Stimulated activated naive CD8-positive, alpha-beta T cell treated with anti-CD3 and anti-CD28 coated beads, Interleukin-15, amount 100 ng/mL, for 72 hours (primary cell): Measurements from ENCODE around the gene PRKAG1.

Experiments used
- ATAC-seq: fragments of 150-1000 bp; cut with Tn5 transposase; 2 replicates; pipeline ENCODE4 v1.10.0; 2021; ENCODE audit warnings: mild to moderate bottlenecking, moderate library complexity
- DNase-seq, 2 donors: peaks; one replicate each; pipeline ENCODE4 v3.0.0; 2021 to 2022
- H3K27ac Mint-ChIP-seq, 2 donors: one replicate each; pipeline ENCODE4 v1.8.0; 2022; ENCODE audit warnings: mild to moderate bottlenecking in 2 of 2, mixed read lengths in 2 of 2, moderate library complexity in 2 of 2
- H3K27me3 Mint-ChIP-seq: one replicate; pipeline ENCODE4 v1.8.0; 2022; ENCODE audit warnings: mixed read lengths
- H3K4me1 Mint-ChIP-seq: one replicate; pipeline ENCODE4 v1.8.0; 2022; ENCODE audit warnings: mild to moderate bottlenecking, mixed read lengths
- H3K4me3 Mint-ChIP-seq, 2 donors: one replicate each; pipeline ENCODE4 v1.8.0; 2022; ENCODE audit warnings: mild to moderate bottlenecking in 2 of 2, mixed read lengths in 2 of 2, moderate library complexity in 1 of 2
- H3K9me3 Mint-ChIP-seq, 2 donors: one replicate each; pipeline ENCODE4 v1.8.0; 2022; ENCODE audit warnings: mixed read lengths in 2 of 2

Gene PRKAG1

GRCh38 chr12:49027846-49028555 lies 9.4 kb upstream of the PRKAG1 start:
- Mint-ChIP-seq H3K27ac (peak overlapping the region in 1 of 2 donors; percentile 85), H3K4me1 (no peaks in the 10 kb centered on the region), H3K4me3 (no peak overlapping the region), H3K27me3 (no peaks in the 10 kb centered on the region), H3K9me3 (no peaks in the 10 kb centered on the region)
- DNase-seq (no peak), ATAC-seq (no peak)

- peak overlapping the region in 1 of 2 donors; percentile 85 for H3K27ac Mint-ChIP-seq
- H3K4me1 Mint-ChIP-seq, result no peaks in the 10 kb centered on the region
- no peak overlapping the region for H3K4me3 Mint-ChIP-seq
- DNase-seq (no peak), ATAC-seq (no peak)
- H3K27me3 Mint-ChIP-seq, result no peaks in the 10 kb centered on the region
- H3K9me3 Mint-ChIP-seq, result no peaks in the 10 kb centered on the region
These were observed 8.3 kb upstream of the PRKAG1 start for GRCh38 chr12:49026678-49027480.

GRCh38 chr12:49026101-49026500 lies 7.5 kb upstream of the PRKAG1 start:
- no peaks in the 10 kb centered on the region for H3K27me3 Mint-ChIP-seq
- no peak overlapping the region for H3K4me3 Mint-ChIP-seq
- H3K27ac Mint-ChIP-seq, result no peak overlapping the region
- ATAC-seq, result no peak
- DNase-seq, result no peak
- no peaks in the 10 kb centered on the region for H3K4me1 Mint-ChIP-seq
- no peaks in the 10 kb centered on the region for H3K9me3 Mint-ChIP-seq

- ATAC-seq, result no peak
- H3K9me3 Mint-ChIP-seq, result no peaks in the 10 kb centered on the region
These were observed 6.9 kb upstream of the PRKAG1 start for GRCh38 chr12:49025463-49025862.

GRCh38 chr12:49024543-49024942 lies 6.0 kb upstream of the PRKAG1 start:
- ATAC-seq (no peak), DNase-seq (no peak)
- Mint-ChIP-seq H3K9me3 (no peaks in the 10 kb centered on the region), H3K27me3 (no peaks in the 10 kb centered on the region), H3K27ac (peak overlapping the region in 1 of 2 donors; percentile 57), H3K4me1 (peaks cover 6% of the 10 kb centered on the region), H3K4me3 (no peak overlapping the region)

More at GRCh38 chr12:49025463-49025862, 6.9 kb upstream of the PRKAG1 start:
- no peak overlapping the region for H3K4me3 Mint-ChIP-seq
- no peak for DNase-seq
- no peak overlapping the region for H3K27ac Mint-ChIP-seq
- no peaks in the 10 kb centered on the region for H3K4me1 Mint-ChIP-seq
- no peaks in the 10 kb centered on the region for H3K27me3 Mint-ChIP-seq

- no peak for DNase-seq
- Mint-ChIP-seq H3K4me1 (peaks cover 14% of the 10 kb centered on the region), H3K27me3 (no peaks in the 10 kb centered on the region), H3K4me3 (no peak overlapping the region), H3K27ac (no peak overlapping the region), H3K9me3 (no peaks in the 10 kb centered on the region)
- ATAC-seq, result no peak
These were observed 5.2 kb upstream of the PRKAG1 start for GRCh38 chr12:49023812-49024211.

- no peaks in the 10 kb centered on the region for H3K9me3 Mint-ChIP-seq
- DNase-seq (no peak), ATAC-seq (no peak)
- H3K27ac Mint-ChIP-seq, result peak overlapping the region in 1 of 2 donors; percentile 27
- peaks cover 21% of the 10 kb centered on the region for H3K4me1 Mint-ChIP-seq
- H3K27me3 Mint-ChIP-seq, result no peaks in the 10 kb centered on the region
- no peak overlapping the region for H3K4me3 Mint-ChIP-seq
These were observed 4.1 kb upstream of the PRKAG1 start for GRCh38 chr12:49022558-49023178.

GRCh38 chr12:49021292-49021915 lies 2.8 kb upstream of the PRKAG1 start:
- peaks cover 33% of the 10 kb centered on the region for H3K4me1 Mint-ChIP-seq
- DNase-seq, result no peak
- no peaks in the 10 kb centered on the region for H3K9me3 Mint-ChIP-seq
- H3K27ac Mint-ChIP-seq, result no peak overlapping the region
- no peaks in the 10 kb centered on the region for H3K27me3 Mint-ChIP-seq
- no peak overlapping the region for H3K4me3 Mint-ChIP-seq
- ATAC-seq, result no peak

GRCh38 chr12:49020441-49020840 lies 1.9 kb upstream of the PRKAG1 start:
- no peak for ATAC-seq
- no peak overlapping the region for H3K27ac Mint-ChIP-seq

GRCh38 chr12:49019443-49020324 lies 1.1 kb upstream of the PRKAG1 start:
- Mint-ChIP-seq H3K9me3 (no peaks in the 10 kb centered on the region), H3K27ac (peak overlapping the region; percentile 90 to 94)
- peak; percentile 23 for ATAC-seq

More at GRCh38 chr12:49020441-49020840, 1.9 kb upstream of the PRKAG1 start:
- peaks cover 41% of the 10 kb centered on the region for H3K4me1 Mint-ChIP-seq
- no peak overlapping the region for H3K4me3 Mint-ChIP-seq
- DNase-seq, result no peak
- H3K9me3 Mint-ChIP-seq, result no peaks in the 10 kb centered on the region
- H3K27me3 Mint-ChIP-seq, result no peaks in the 10 kb centered on the region

GRCh38 chr12:49019120-49019430 lies 499 bp upstream of the PRKAG1 start:
- ATAC-seq, result peak; percentile 31
- Mint-ChIP-seq H3K27me3 (no peaks in the 10 kb centered on the region), H3K4me1 (peaks cover 52% of the 10 kb centered on the region), H3K4me3 (peak overlapping the region; percentile 91 to 93), H3K9me3 (no peaks in the 10 kb centered on the region), H3K27ac (peak overlapping the region; percentile 97 to 98)
- no peak for DNase-seq

More at GRCh38 chr12:49019443-49020324, 1.1 kb upstream of the PRKAG1 start:
- H3K4me3 Mint-ChIP-seq, result peak overlapping the region; percentile 83 to 91
- peak; percentile 40 to 49 for DNase-seq
- H3K27me3 Mint-ChIP-seq, result no peaks in the 10 kb centered on the region
- peaks cover 46% of the 10 kb centered on the region for H3K4me1 Mint-ChIP-seq

GRCh38 chr12:49017891-49018260 lies 700 bp downstream of the PRKAG1 start:
- H3K27me3 Mint-ChIP-seq, result no peaks in the 10 kb centered on the region
- DNase-seq (peak in 1 of 2 donors; percentile 41), ATAC-seq (peak; percentile 25)
- H3K4me1 Mint-ChIP-seq, result peaks cover 52% of the 10 kb centered on the region
- H3K9me3 Mint-ChIP-seq, result no peaks in the 10 kb centered on the region
- peak overlapping the region; percentile 97 to 98 for H3K27ac Mint-ChIP-seq
- peak overlapping the region; percentile 91 to 93 for H3K4me3 Mint-ChIP-seq

GRCh38 chr12:49015196-49015595 lies 3.4 kb downstream of the PRKAG1 start:
- ATAC-seq, result no peak
- Mint-ChIP-seq H3K4me3 (no peak overlapping the region), H3K27ac (no peak overlapping the region)

GRCh38 chr12:49014547-49014946 lies 4.0 kb downstream of the PRKAG1 start:
- no peak overlapping the region for H3K4me3 Mint-ChIP-seq
- DNase-seq, result no peak
- peaks cover 45% of the 10 kb centered on the region for H3K4me1 Mint-ChIP-seq
- no peaks in the 10 kb centered on the region for H3K27me3 Mint-ChIP-seq
- no peak overlapping the region for H3K27ac Mint-ChIP-seq
- ATAC-seq, result no peak
- no peaks in the 10 kb centered on the region for H3K9me3 Mint-ChIP-seq

More at GRCh38 chr12:49015196-49015595, 3.4 kb downstream of the PRKAG1 start:
- H3K4me1 Mint-ChIP-seq, result peaks cover 52% of the 10 kb centered on the region
- H3K27me3 Mint-ChIP-seq, result no peaks in the 10 kb centered on the region
- no peak for DNase-seq
- no peaks in the 10 kb centered on the region for H3K9me3 Mint-ChIP-seq

- Mint-ChIP-seq H3K27me3 (no peaks in the 10 kb centered on the region), H3K4me1 (peaks cover 38% of the 10 kb centered on the region), H3K9me3 (no peaks in the 10 kb centered on the region), H3K27ac (peak overlapping the region in 1 of 2 donors; percentile 91), H3K4me3 (no peak overlapping the region)
- no peak for DNase-seq
- no peak for ATAC-seq
These were observed 5.1 kb downstream of the PRKAG1 start for GRCh38 chr12:49013428-49013827.
